ENCODE data around the gene LNX1. TPM values are rescaled to one million over a fixed set of nuclear protein-coding genes. Genes with fewer than 3 reads are reported as not detected.

Gene LNX1
- total and polyA plus RNA-seq, 9 donors: 0.35 to 4.4 (median 1.5) TPM

- Histone ChIP-seq H3K4me1 (ENCODE audit: insufficient read depth) (no peaks in the 10 kb centered on the region), H3K27ac (no peak overlapping the region), H3K27me3 (no peaks in the 10 kb centered on the region), H3K36me3 (no peaks in the 10 kb centered on the region), H3K4me3 (no peak overlapping the region), H3K9me3 (no peaks in the 10 kb centered on the region)
- intact Hi-C loops (cut with DNase I): no loop called here
- WGBS, 3 donors: 92 to 98% (median 93%) methylated on average over 1 of the region's 1 CpG
- TF ChIP-seq EP300 (IDR thresholded peaks at IDR 0.05) (no peak), POLR2A (IDR thresholded peaks at IDR 0.05) (no peak), CTCF (IDR thresholded peaks at IDR 0.05) (no peak)
- DNase-seq: no peak
These were observed 149.7 kb downstream of the LNX1 start for GRCh38 chr4:53441564-53441963.

GRCh38 chr4:53436251-53436650, 155.0 kb downstream of the LNX1 start:
- H3K27ac ChIP-seq: no peak overlapping the region
- no peak for DNase-seq
- H3K36me3 ChIP-seq: no peaks in the 10 kb centered on the region
- 91 to 100% (median 98%) methylated on average over 1 of the region's 1 CpG for WGBS, 3 donors
- H3K4me1 ChIP-seq (ENCODE audit: insufficient read depth): no peaks in the 10 kb centered on the region
- no peaks in the 10 kb centered on the region for H3K27me3 ChIP-seq
- no peaks in the 10 kb centered on the region for H3K9me3 ChIP-seq
- H3K4me3 ChIP-seq: no peak overlapping the region
- intact Hi-C loops (cut with DNase I): no loop called here
- no peak for TF ChIP-seq CTCF (IDR thresholded peaks at IDR 0.05)
- TF ChIP-seq EP300 (IDR thresholded peaks at IDR 0.05): no peak
- no peak for TF ChIP-seq POLR2A (IDR thresholded peaks at IDR 0.05)

- no peaks in the 10 kb centered on the region for H3K36me3 ChIP-seq
- DNase-seq: no peak
- intact Hi-C loops (cut with DNase I): no loop called here
These were observed 158.5 kb downstream of the LNX1 start for GRCh38 chr4:53432528-53433424.

GRCh38 chr4:53431052-53431451, 160.2 kb downstream of the LNX1 start:
- WGBS, 3 donors: 75 to 84% (median 82%) methylated on average over 5 of the region's 5 CpGs
- Histone ChIP-seq H3K4me3 (no peak overlapping the region), H3K4me1 (ENCODE audit: insufficient read depth) (no peaks in the 10 kb centered on the region), H3K27me3 (no peaks in the 10 kb centered on the region), H3K27ac (no peak overlapping the region), H3K36me3 (no peaks in the 10 kb centered on the region), H3K9me3 (no peaks in the 10 kb centered on the region)
- no peak for DNase-seq
- TF ChIP-seq EP300 (IDR thresholded peaks at IDR 0.05) (no peak), CTCF (IDR thresholded peaks at IDR 0.05) (no peak), POLR2A (IDR thresholded peaks at IDR 0.05) (no peak)
- intact Hi-C loops (cut with DNase I): no loop called here

More at GRCh38 chr4:53432528-53433424, 158.5 kb downstream of the LNX1 start:
- Histone ChIP-seq H3K27ac (no peak overlapping the region), H3K4me1 (ENCODE audit: insufficient read depth) (no peaks in the 10 kb centered on the region), H3K4me3 (no peak overlapping the region), H3K9me3 (no peaks in the 10 kb centered on the region), H3K27me3 (no peaks in the 10 kb centered on the region)
- TF ChIP-seq CTCF (IDR thresholded peaks at IDR 0.05): no peak
- no peak for TF ChIP-seq POLR2A (IDR thresholded peaks at IDR 0.05)
- TF ChIP-seq EP300 (IDR thresholded peaks at IDR 0.05): no peak
- 95 to 96% (median 96%) methylated on average over 4 of the region's 4 CpGs for WGBS, 3 donors
